Stimulated activated naive CD8-positive, alpha-beta T cell treated with anti-CD3 and anti-CD28 coated beads, Interleukin-15, Interleukin-2, amounts not matched to agents 100 U/mL and 50 U/mL, for 24 hours (primary cell): ENCODE results near the gene MATR3.
A peak's percentile ranks its signal among the peaks of the same experiment; 100 is the strongest.
"Not testable (repeated sequence)": the region's sequence is repeated elsewhere in the genome, so short reads cannot be mapped to it uniquely, and the experiment has no call there.

Experiments
- ATAC-seq: fragments of 150-1000 bp; cut with Tn5 transposase; one replicate; pipeline ENCODE4 v1.10.0; 2021
- DNase-seq: peaks from one replicate; pipeline ENCODE4 v3.0.0; 2021

MATR3 gene

GRCh38 chr5:139347863-139348262 lies 54.3 kb downstream of the MATR3 start:
- ATAC-seq, DNase-seq: not testable (repeated sequence)

GRCh38 chr5:139354186-139354585 lies 60.6 kb downstream of the MATR3 start:
- no peak for DNase-seq

GRCh38 chr5:139355900-139356299 lies 62.4 kb downstream of the MATR3 start:
- ATAC-seq, result not testable (repeated sequence)

More at GRCh38 chr5:139354186-139354585, 60.6 kb downstream of the MATR3 start:
- ATAC-seq, result no peak

GRCh38 chr5:139358064-139358463 lies 64.5 kb downstream of the MATR3 start:
- DNase-seq (no peak), ATAC-seq (no peak)

More at GRCh38 chr5:139355900-139356299, 62.4 kb downstream of the MATR3 start:
- not testable (repeated sequence) for DNase-seq

DNA sequence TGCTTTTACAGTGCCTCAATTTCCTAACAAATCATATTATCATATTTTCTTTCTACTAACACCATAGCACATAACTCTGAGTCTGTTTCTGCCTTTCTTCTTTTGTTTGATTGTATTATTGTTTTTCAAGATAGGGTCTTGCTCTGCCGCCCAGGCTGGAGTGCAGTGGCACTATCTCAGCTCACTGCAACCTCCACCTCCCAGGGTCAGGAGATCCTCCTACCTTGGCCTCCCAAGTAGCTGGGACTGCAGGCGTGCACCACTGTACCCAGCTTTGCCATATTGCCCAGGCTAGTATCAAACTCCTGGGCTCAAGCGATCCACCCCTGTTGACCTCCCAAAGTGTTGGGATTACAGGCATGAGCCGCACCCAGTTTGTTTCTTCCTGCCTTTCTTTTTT lies 66.8 kb downstream of the MATR3 start:
- no peak for ATAC-seq
- no peak for DNase-seq

DNA sequence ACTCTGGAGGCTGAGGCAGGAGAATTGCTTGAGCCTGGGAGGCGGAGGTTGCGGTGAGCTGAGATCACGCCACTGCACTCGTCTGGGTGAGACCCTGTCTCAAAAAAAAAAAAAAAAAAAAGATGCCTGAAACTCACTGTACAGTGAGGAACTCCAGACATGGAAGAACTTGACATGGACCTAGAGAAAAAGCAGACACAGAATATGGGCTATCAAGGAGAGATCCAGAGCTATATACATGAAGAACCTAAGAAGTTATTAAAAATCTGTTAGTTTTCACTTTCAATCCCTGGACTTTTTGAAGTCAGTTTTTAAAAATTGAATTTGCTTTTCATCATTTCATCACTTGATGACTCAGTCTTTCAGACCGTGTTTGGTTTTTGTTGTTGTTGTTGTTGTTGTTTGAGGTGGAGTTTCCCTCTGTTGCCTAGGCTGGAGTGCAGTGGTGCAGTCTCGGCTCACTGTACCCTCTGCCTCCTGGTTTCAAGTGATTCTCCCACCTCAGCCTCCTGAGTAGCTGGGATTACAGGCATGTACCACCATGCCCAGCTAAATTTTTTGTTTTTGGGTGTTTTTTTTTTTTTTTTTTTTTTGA lies 68.4 kb downstream of the MATR3 start:
- ATAC-seq (no peak), DNase-seq (no peak)

DNA sequence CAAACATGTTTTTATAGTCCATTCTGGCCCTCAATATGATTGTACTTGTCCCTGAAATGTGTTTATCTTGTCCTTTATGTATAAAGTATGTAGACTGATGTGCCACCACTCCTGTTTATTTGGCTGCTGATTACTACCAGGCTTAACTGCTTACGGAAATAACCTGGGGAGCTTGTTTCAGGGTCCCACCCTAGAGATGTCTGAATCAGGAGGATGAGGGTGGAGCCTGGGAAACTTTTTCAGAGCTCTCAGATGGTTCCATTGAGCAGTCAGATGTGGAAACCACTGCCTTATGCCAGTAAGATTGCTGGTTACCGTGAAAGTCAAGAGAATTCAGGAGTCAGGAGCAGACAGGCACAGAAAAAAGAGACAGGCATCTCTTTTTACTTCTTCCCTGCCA lies 70.4 kb downstream of the MATR3 start:
- DNase-seq, result no peak
- ATAC-seq, result peak; percentile 43

DNA sequence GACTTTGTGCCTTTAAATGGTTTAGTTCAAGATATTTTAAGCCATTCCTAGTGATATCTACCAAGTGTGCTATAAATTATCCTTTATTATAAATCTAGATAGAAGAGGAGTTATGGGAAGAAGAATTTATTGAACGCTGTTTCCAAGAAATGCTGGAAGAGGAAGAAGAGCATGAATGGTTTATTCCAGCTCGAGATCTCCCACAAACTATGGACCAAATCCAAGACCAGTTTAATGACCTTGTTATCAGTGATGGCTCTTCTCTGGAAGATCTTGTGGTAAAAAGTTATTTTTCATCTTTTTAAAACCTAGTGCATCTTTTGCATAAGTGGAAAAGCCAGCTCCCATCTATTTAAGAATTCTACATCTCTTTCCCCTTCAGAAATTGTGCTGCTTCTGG lies 70.9 kb downstream of the MATR3 start:
- ATAC-seq (no peak), DNase-seq (no peak)

GRCh38 chr5:139368613-139369012 lies 75.1 kb downstream of the MATR3 start:
- DNase-seq (no peak), ATAC-seq (no peak)

DNA sequence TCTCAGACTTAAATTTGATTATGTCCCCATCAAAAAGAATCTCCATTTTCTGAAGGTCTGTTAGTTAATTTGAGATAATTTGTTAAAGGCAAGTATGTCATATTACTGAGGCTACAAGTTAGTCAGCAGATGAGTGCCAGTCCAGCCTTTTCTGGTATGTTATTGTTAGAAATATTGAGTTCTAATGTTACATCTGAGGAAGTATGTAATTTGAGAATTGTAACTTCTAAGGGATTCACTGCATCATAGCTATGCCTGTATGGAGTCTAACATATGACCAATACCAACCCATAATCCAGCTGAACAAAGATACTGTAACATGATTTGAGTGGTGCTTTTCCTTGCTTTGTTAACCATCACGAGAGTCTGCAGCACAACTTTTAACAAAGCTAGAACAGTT lies 75.6 kb downstream of the MATR3 start:
- DNase-seq, result no peak
- ATAC-seq, result no peak

GRCh38 chr5:139371482-139372435 lies 78.2 kb downstream of the MATR3 start:
- no peak for DNase-seq
- no peak for ATAC-seq

GRCh38 chr5:139374909-139375308 lies 81.4 kb downstream of the MATR3 start:
- DNase-seq (no peak), ATAC-seq (no peak)

GRCh38 chr5:139376364-139376763 lies 82.8 kb downstream of the MATR3 start:
- no peak for DNase-seq

DNA sequence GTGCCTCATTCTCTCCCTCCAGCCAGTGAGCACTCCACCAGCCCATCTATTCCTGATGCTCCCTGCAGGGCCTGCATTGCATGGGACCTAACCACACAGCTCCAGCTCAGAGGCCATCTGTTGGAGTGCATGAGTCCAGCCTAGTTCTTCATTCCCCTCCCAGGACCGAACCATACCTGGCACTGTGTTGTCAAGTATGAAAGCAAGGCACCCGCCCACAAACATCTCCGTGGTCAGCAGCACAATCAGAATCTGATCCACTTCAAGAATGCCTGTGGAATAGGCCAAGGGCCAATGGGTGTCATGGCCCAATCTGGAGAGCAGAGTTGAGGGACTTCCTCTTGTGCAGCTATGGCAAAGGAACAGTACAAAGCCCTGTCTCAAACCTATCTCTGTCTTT lies 83.7 kb downstream of the MATR3 start:
- ATAC-seq, result no peak
- no peak for DNase-seq

More at GRCh38 chr5:139376364-139376763, 82.8 kb downstream of the MATR3 start:
- ATAC-seq, result no peak

DNA sequence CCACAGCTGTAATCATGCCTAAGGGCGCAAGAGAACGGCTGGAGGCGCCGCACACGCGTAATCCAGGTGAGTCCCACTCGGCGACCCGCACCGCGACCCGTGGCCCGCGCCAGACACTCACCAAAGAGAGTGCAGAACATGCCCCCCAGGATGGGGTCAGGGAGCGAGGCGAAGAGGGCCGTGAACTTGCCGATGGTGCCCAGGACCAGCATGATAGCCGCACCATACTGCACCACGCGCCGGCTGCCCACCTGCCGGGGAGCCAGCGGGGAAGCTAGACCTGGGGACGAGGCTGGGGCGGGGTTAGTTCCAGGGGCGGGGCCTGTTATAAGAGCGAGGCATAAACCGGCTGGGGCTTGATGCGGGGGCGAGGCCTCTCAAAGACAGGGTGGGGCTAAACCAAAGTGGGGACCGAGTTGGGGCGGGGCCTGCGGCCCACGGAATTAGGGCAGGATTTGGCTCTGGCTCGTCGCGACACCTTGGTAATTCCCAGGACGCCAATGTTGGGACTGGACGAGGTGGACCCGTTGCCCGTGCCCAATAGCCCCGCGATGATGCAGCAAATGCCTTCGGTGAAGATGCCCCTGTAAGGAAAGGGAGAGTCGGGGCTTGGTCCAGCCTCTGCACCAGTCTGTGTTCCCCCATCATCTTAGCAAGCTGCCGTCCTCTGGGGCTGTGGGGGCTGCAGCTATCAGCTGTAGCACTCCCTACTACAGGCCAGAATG lies 84.7 kb downstream of the MATR3 start:
- DNase-seq (no peak), ATAC-seq (no peak)

GRCh38 chr5:139378941-139379361 lies 85.4 kb downstream of the MATR3 start:
- ATAC-seq (no peak), DNase-seq (no peak)

GRCh38 chr5:139379626-139380449 lies 86.3 kb downstream of the MATR3 start:
- ATAC-seq (no peak), DNase-seq (no peak)
